ENCODE data around the gene WFIKKN2. TPM values are rescaled to one million over a fixed set of nuclear protein-coding genes. Genes with fewer than 3 reads are reported as not detected.
"Not testable (repeated sequence)": the region's sequence is repeated elsewhere in the genome, so short reads cannot be mapped to it uniquely, and the experiment has no call there.

Gene WFIKKN2
- polyA plus RNA-seq, 1 donor: 0.71 TPM

DNA sequence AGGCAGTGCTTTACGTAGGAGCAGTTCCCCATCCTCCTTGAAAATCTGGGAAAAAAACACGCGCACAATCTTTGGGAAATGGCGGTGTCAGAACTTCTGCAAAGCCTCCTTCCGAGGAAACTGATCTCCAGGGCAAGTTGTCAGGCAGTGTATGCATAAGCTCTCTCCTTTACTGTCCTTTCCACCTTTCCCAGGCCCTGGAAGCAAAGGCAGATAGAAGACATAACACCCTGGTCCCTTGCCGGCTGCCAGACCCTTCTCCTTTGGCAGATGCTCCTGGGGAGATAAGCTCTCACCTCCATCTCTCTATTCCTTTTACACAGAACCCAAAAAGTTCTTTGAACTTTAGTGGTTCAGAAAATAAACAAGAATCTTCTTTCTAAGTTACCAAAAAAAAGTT is 18.4 kb downstream of the WFIKKN2 start:
- DNase-seq: no peak

DNA sequence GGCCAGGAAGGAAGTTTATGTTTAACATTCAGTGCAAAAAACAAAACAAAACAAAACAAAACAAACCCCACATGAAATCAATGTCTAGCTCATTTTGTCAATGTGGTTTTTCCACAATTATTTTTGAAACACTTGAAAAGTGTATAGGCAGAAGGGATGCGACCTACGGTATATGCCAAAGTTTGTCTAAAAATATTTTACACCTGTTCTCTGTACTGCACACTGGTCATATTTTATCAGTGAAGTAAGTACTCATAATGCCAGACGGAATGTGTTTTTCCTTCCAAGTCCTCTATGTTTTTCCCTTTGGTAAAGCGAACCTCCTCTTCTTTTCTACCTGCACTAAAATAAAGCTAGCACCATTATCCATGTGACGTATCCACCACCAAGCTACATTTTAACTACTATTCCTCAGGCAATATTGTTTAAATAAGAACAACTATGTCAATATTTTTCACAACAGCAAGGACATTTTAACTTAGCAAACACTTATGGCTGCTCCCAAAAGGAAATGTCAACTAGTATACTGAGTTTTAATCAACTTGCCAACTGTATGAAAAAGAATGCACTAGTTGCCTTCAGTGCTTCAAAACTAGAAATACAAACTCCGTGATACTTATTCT is 20.4 kb downstream of the WFIKKN2 start:
- DNase-seq: no peak

DNA sequence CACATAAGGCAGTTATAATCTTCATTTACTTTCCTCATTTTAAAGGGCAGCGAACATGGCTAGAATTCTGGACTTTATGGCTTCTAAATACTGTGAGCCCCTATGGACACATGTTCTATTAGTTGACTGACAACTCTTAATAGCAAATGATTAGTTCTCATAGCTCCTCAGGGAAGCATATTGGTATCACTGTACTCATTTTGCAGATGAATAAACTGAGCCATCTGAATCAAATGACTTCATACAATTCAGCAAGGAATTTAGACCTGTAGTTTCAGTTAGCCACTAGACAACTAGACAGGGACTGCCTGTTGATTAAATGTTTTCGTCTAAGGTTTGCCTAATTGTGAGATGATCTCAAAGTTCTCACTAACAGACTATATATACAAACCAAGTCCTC is 21.0 kb downstream of the WFIKKN2 start:
- DNase-seq: no peak

DNA sequence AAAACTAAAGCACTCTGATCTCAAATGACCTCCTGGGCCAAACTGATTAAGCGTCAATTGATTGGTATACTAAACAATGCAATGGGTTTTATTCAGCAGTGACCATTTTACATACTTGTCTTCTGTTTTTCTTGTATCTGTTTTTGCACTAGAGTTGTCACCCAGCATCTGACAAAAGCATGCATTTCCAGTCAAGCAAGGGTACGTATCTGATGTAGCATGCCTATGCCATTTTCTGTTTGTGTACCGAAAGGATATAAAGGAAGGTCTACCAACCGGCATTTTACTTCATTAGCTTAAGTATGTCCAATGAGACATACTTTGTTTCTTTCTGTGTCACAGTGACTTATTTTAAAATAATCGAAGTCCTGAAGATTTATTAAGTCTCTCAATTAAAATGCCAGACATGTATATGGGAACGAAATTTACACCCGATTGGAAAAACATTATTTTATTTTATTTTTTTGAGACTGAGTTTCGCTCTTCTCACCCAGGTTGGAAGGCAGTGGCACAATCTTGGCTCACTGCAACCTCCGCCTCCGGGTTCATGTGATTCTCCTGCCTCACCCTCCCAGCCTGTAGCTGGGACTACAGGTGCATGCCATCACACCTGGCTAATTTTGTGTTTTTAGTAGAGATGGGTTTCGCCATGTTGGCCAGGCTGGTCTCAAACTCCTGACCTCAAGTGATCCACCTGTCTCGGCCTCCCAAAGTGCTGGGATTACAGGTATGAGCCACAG is 23.3 kb downstream of the WFIKKN2 start:
- DNase-seq: no peak

DNA sequence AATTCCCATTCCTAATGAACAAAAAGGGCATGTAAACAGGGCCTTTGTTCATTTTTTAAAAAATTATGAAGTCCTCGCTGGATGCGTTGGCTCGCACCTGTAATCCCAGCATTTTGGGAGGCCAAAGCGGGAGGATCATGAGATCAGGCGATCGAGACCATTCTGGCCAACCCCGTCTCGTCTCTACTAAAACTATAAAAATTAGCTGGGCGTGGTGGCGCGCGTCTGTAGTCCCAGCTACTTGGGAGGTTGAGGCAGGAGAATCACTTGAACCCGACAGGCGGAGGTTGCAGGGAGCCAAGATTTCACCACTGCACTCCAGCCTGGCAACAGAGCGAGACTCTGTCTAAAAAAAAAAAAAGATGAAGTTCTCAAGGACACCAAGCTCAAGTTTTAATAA is 24.3 kb downstream of the WFIKKN2 start:
- not testable (repeated sequence) for DNase-seq

DNA sequence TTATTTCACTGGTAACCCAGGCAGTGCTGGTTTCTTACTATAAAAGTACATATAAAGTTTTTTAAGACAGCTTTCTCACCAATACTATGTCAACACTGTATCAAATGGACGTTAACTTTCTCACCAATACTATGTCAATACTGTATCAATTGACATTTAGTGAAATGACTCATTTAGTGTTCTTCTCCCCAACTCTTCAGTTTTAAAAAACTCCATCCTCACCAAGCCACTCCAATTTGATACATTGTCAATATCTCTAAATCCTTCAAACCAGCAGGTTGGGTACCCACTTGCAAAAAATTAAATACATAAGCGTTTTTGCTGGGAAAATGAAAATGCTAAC is 25.9 kb downstream of the WFIKKN2 start:
- no peak for DNase-seq

DNA sequence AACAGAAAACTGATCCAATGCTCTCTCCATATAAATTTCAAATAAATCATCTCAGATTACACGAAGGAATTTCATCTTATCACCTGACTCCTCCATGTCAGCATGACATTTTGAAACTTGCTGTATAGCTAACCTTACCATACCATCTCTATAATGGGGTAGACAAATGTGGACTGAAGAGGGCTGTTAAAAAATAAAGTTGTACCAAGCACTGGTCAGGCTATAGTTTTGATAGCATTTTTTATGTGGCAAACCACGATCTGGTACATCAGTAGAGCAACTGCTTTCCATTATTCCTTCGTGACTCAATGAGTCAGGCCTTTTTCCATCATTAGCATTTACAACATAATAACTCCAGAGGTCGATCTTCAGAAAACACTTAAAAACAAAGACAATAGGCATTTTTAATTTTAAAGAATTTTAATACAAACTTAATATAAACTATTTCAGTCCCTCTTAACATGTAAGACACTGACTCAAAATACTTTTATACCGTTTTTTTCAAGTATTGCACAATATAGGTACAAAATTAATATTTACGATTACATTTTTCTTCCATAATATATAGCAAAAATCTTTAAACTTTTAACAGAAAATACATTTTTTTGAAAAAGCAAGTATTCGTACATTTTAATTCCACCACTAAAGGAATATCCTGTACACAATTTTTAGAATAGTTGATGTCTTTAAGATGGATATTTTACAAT is 26.6 kb downstream of the WFIKKN2 start:
- DNase-seq: no peak

DNA sequence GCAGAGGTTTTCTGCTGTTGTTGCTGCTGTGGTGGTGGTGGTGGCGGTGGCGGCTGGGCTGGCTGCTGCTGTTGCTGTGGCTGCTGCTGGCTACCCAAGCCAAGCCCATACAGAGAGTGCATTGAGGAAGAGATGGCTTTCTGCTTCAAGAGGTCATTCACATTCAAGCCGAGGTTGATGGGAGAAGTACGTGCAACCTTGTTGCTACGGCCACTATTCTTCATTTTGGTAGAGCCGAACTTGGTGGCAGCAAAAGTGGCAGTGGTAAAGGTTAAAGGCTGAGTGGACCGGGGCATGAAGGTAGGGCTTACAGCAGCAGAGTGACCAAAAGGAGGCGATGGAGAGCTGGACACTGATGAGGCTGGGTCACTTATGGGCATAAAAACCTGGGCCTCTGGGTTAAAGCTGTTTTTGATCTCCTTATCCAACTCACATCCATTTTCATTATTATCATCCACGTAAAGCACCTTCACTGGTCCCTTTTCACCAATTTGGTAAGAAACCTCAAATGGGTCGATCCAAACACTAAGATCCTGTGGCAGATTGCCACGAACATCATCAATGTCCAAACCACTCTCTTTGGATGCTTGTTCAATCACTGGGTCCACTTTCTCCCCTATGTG is 27.9 kb downstream of the WFIKKN2 start:
- no peak for DNase-seq

DNA sequence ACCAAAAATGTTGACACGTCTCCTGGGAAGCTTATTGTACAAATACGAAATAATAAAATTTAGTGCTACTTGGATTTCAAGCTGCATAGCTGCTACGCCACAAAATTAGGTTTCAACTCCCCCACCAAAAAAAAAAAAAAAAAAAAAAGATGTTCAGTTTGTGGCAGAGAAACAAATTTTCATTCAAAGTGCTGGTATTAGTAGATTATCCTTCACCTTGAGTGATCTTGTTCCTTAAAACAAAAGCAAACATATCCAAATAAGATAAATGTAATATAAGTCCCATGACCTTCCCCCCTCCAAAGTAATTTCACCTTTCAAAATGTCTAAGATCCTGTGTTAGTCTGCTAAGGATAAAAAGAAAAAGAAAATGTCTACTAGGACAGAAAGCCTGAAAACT is 28.5 kb downstream of the WFIKKN2 start:
- DNase-seq: no peak

DNA sequence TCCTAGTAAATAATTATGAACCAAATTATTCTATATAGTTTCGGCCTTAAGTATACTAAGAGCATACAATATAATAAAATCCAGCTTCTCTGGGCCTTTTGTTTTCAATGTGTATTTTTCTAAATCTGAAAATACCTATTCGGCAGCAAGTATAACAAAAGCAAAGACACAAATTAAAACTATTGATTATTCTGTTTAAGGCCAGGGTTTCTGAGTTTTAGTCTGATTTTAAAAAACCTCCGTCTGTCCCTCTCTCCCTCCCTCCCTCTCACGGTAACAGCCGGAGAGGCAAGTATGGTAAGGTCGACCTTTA is 29.3 kb downstream of the WFIKKN2 start:
- no peak for DNase-seq

DNA sequence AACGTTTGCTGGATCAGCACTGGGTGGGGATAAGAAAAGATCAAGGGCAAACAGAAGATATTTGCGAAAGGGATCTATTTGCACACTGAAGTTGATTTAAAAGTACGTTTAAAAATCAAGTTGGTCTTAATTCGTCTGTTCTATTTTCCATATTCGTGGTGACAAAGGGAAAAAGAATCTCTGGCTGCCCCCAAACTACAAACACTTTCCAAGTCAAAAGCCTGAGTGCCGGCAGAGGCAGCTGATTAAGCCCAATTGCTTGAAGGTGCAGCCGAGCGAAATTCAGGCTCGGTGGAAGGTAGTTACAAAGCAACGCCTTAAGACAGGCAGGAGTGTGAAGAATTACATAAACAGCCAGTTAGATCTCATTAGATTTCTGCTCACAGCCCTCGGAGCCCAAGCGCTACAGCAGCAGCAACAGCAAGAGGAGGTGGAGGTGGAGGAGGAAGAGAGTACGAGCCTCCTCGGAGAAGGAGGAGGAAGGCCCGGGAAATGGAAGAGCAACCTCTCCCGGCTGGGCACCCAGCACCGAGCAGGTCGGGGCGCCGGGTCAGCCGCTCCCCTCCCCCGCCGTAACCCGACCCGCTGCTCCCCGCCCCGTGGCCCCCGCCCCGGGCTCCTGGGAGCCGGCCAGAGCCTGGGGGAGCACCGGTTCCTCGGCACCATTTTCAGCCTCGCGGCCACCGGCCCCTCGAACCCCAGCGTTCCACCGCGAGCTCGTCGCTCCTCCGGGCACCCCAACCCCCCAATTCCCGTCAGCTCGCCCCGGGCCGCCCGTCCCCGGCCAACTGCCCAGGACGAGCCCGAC is 29.9 kb downstream of the WFIKKN2 start:
- DNase-seq: peak; percentile 41

DNA sequence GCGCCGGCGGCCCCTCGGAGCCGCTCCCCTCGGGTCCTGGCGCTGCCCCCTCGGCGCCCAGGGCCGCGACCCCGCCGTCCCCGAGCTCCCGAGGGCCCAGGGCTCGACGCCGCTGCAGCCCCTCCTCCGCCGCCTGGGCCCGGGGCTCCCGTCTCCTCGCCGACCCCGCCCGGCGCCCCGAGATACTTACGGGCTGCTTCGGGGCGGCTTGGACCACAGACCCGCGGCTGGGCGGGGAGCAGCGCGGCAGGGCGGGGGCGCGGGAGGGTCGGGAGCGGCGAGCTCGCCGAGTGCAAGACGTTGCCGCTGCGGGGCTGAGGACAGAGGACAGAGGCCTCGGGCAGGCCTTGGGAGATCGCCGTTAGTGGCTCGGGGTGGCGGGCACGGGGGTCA is 30.5 kb downstream of the WFIKKN2 start:
- no peak for DNase-seq

DNA sequence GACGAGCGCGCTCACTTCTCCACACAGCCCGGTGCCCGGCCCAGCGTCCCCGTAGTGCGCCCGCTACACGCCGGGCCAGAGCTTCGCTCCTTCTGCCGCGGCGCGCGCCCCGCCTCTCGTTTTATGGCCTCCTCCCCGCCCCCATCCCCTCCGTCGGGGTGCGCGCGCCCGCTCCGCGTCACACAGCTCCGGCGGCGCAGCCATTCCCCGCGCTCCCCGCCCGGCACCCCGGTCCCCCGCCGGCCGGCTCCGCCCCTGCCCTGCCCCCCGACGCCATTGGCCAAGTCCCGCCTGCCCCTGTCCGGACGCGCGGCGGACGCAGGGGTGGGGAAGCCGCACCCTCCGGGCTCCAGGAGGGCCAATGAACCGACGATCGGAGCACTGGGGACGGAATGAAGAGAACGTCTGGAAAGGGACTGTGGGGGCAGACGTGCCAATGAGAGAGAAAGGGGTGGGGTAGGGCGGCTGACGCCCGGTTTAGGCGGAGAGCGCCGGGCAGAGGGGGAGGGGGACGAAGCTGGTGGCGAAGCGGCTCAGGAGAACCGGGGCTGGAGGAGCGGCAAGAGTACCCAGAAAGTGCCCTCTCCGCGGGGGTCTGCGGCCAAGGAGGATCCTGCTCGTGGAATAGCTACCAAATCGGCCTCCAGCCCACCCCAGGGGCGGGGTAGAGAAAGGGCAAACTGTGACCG is 31.0 kb downstream of the WFIKKN2 start, which contains the start of gene TOB1:
Gene TOB1, minus strand, starts transcription at position 94 of the 689 bp plus-strand sequence. CDS start 2,337 bp downstream, outside the sequence.
- peak; percentile 95 for DNase-seq

DNA sequence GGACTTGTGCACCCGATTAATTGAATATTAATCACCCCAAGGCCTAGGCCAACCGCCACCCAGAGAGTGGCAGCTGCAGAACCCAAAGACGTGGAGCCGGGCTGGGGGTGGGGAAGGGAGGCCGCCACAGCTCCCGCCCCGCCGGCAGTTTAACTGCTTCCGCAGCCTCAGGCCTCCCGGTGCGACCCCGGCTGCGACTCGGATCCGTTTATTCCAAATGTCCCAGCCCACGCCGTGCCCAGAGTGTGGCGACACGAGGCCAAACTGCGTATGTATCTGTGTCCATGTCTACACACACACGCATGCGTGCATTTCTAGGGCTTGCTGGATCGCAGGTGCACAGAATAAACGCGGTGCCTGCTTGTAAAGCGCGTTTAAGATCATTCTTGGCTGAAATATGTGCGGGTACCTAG is 31.6 kb downstream of the WFIKKN2 start:
- no peak for DNase-seq

DNA sequence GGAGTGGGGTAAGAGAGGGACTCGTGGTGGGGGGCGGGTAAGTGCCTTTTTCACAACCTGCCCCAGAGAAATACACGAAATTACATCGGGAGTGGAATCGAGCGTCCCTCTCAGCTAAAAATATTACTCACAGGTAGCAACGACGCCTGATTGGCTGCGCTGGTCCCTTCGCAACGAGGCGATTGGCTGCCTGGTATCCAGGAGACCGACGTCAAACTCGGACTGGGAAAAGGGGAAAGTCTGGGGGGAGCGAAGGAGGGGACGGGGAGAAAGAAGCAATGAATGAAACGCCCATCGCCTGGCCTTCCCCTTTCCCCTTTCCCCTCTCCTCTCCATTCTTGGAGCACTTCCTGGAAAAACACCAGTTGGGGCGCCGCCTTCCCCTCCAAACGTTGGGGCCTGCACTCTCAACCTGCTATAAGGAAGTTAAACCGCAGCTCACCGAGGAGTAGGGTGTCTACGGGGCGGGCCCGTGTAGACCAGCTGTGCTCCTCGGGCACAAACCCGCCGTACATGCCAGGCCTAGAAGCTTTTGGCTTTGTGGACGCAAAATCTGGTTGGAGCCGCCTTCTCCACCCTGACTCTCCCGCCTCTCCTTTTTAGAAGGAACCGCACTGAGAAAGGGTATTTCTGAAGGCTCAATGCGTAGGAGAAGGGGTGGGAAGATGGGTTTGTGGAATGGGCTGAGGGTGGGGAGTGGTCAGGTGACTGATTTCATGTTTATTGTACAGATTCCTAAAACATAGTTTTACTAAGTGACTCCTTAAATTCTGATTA is 32.2 kb downstream of the WFIKKN2 start:
- DNase-seq: peak; percentile 96

DNA sequence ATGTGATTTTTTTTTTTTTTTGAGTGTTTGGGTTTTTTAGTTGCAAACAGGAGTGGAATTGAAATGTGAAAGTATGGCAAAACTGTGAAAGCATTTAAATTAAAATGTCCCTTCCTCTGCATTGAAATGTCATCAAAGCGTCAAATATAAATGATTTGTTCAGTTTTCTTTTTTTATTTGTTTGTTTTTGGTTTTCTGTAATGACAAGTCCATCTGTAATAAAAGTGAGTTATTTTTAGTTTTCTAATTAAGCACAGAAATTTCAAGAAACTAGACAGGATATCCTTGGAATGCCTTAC is 32.7 kb downstream of the WFIKKN2 start:
- no peak for DNase-seq

DNA sequence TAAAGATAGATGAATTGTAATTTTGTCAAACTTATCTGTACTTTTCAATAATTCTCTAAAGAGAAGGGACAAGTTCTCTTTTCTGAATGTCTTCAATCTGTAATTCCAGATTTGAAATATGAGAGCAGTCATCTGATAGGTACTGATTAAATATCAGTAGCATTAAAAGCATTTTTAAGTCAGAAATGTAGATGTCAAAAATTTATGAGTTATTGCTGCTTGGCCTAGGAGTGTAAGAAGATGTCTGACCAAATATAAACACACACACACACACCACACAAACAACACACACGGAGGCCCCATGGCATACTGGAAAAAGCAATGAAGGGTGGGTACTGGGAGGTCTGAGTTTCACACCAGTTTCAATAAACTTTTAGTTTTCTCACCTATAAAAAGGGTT is 33.2 kb downstream of the WFIKKN2 start:
- DNase-seq: no peak

DNA sequence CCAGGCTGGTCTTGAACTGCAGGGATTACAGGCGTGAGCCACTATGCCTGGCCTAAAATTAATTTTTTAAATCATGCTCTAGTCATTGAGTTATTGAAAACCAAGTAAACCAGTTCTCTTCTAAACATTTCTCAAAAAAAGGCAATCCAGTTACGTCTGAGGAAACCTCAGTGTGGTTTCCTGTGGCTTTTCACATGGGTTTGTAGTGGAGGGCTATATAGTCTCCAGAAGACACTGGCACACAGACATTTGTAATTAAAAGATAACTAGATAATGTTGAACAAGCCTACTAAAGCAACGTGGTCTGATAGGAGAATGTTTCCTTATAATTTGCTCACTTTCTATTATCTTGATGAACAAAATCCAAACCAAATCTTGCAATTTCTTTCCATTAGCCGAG is 36.0 kb downstream of the WFIKKN2 start:
- no peak for DNase-seq

DNA sequence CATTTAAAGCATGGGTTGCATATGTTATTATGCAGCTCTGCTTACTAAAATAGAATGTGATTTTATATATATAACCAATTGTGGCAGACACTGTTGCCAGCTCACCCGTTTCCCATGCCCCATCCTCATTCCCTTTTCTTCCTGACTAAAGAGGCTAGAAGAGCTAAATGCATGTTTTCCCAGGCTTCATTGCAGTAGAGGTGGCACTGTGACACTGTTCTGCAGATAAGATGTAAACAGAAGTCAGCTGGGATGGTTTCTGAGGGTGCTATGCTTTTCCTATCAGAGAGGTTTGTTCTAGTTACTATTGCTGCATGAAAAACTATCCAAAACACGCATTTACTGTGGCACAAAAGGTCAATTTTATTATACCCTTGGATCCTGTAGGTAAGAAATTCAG is 36.5 kb downstream of the WFIKKN2 start:
- DNase-seq: no peak

DNA sequence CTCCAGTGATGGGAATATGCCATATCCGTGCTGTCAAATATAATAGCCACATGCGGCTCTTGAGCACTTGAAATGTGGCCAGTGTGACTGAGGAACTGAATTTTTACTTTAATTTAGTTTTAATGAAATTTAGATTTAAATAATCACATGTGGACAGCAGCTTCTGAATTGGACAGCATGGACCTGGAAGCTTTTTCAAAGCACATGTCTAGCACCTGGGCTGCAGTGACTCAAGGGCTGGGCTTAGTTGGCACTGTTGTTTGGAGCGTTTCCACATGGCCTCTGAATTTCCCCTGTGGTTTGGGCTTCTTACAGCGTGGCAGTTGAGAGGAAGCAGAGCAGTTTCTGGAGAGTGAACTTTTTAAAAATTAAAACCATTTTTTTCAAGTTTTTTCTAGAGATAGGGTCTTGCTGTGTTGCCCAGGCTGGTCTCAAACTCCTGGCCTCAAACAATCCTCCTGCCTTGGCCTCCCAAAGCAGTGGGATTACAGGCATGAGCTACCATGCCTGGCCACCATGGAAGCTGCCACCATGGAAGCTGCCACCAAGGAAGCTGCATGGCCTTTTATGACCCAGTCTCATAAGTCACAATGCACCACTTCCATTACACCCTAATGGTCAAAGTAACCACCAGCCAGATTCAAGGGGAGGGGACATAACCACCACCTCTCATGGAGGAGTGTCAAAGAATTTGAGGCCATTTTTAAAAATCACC is 37.5 kb downstream of the WFIKKN2 start:
- DNase-seq: no peak
